GM12878 (cell line): Measurements from ENCODE around the gene TEC.

Experiments
- BCLAF1 ChIP-seq: fragments of 450-650 bp; IDR thresholded peaks from 2 replicates; pipeline ENCODE4 v1.6.1; 2017; ENCODE audit warnings: antibody characterized with exemption, mild to moderate bottlenecking, moderate library complexity
- EP300 ChIP-seq, 2 experiments: fragments of 150-350 bp in 1 of 2; IDR thresholded peaks; 2 replicates each; pipeline ENCODE4 v1.6.1; 2011 to 2012; ENCODE audit warnings: low read depth in 2 of 2, low read length in 2 of 2, borderline replicate concordance in 1 of 2, improper control_type of control experiment in 1 of 2, inconsistent platforms in 1 of 2; ENCODE audit not compliant: control insufficient read depth in 1 of 2
- SIN3A ChIP-seq: IDR thresholded peaks from 2 replicates; pipeline ENCODE4 v1.6.1; 2012; ENCODE audit warnings: low read depth, low read length, improper control_type of control experiment
- SKIL ChIP-seq: fragments of 450-650 bp; IDR thresholded peaks from 2 replicates; pipeline ENCODE4 v1.6.1; 2017; ENCODE audit warnings: mild to moderate bottlenecking, low read depth, inconsistent platforms; ENCODE audit not compliant: poor library complexity, severe bottlenecking

GRCh38 chr4:48216563-48216962 lies 53.1 kb downstream of the TEC start:
- no peak for TF ChIP-seq BCLAF1
- TF ChIP-seq SIN3A, result no peak
- TF ChIP-seq SKIL, result no peak
- TF ChIP-seq EP300 (IDR thresholded peaks at IDR 0.05; ENCODE audit: borderline replicate concordance in 1 of 2, control insufficient read depth in 1 of 2, low read depth in 2 of 2, low read length in 2 of 2), result no peak
